IPS DF 4.7 (cell line): Measurements from ENCODE around the gene KRTAP20-1.

Experiments
- DNase-seq: peaks from one replicate; pipeline ENCODE4 v3.0.0-alpha.2; 2013; ENCODE audit warnings: low spot score; ENCODE audit errors: extremely low read depth

KRTAP20-1 gene

GRCh38 chr21:30646904-30647414 lies 30.7 kb downstream of the KRTAP20-1 start:
- DNase-seq, result no peak

- no peak for DNase-seq
These were observed 36.7 kb downstream of the KRTAP20-1 start for GRCh38 chr21:30652891-30653290.
